ENCODE data around the gene PTH1R. TPM values are rescaled to one million over a fixed set of nuclear protein-coding genes. Genes with fewer than 3 reads are reported as not detected.

PTH1R gene
- total and polyA plus RNA-seq, 4 donors = 11.2 to 29.7 (median 19.9) TPM

GRCh38 chr3:46895204-46895660 is 17.7 kb downstream of the PTH1R start:
- no peak overlapping the region for H3K9ac ChIP-seq (ENCODE audit: insufficient read depth in 1 of 2, low read length in 2 of 2)
- no peaks in the 10 kb centered on the region for H3K9me3 ChIP-seq (ENCODE audit: control insufficient read depth in 4 of 4, insufficient read depth in 3 of 4, low read length in 3 of 4)
- H3K4me3 ChIP-seq = no peak overlapping the region
- H3K36me3 ChIP-seq (ENCODE audit: control insufficient read depth in 4 of 4, insufficient read depth in 4 of 4, low read length in 4 of 4) = peaks cover 0 to 3% (median 0%) of the 10 kb centered on the region in 4 donors
- 21 to 22% methylated on average over 5 of the region's 5 CpGs for WGBS, 2 donors
- H3K27me3 ChIP-seq (ENCODE audit: control insufficient read depth in 3 of 3, insufficient read depth in 3 of 3, low read length in 2 of 3) = peaks cover 0 to 4% (median 0%) of the 10 kb centered on the region in 3 donors
- H3K27ac ChIP-seq (ENCODE audit: low read depth in 1 of 2, low read length in 1 of 2) = no peak overlapping the region
- TF ChIP-seq CTCF (IDR thresholded peaks at IDR 0.05; ENCODE audit: control extremely low read depth, extremely low read depth) = peak; percentile 64
- DNase-seq = peak; percentile 58 to 69 (median 66)
- ATAC-seq (ENCODE audit: insufficient read depth, low FRiP score) = no peak
- peaks cover 0 to 48% (median 14%) of the 10 kb centered on the region in 5 donors for H3K4me1 ChIP-seq (ENCODE audit: control insufficient read depth in 5 of 5, insufficient read depth in 5 of 5, low read length in 5 of 5)

GRCh38 chr3:46895761-46896160 is 18.2 kb downstream of the PTH1R start:
- ATAC-seq (ENCODE audit: insufficient read depth, low FRiP score) = no peak
- Histone ChIP-seq H3K4me3 (no peak overlapping the region), H3K9me3 (ENCODE audit: control insufficient read depth in 4 of 4, insufficient read depth in 3 of 4, low read length in 3 of 4) (no peaks in the 10 kb centered on the region), H3K9ac (ENCODE audit: insufficient read depth in 1 of 2, low read length in 2 of 2) (no peak overlapping the region), H3K4me1 (ENCODE audit: control insufficient read depth in 5 of 5, insufficient read depth in 5 of 5, low read length in 5 of 5) (peaks cover 0 to 45% (median 13%) of the 10 kb centered on the region in 5 donors), H3K27me3 (ENCODE audit: control insufficient read depth in 3 of 3, insufficient read depth in 3 of 3, low read length in 2 of 3) (peaks cover 0 to 4% (median 0%) of the 10 kb centered on the region in 3 donors), H3K36me3 (ENCODE audit: control insufficient read depth in 4 of 4, insufficient read depth in 4 of 4, low read length in 4 of 4) (peaks cover 0 to 3% (median 2%) of the 10 kb centered on the region in 4 donors), H3K27ac (ENCODE audit: low read depth in 1 of 2, low read length in 1 of 2) (no peak overlapping the region)
- TF ChIP-seq CTCF (IDR thresholded peaks at IDR 0.05; ENCODE audit: control extremely low read depth, extremely low read depth) = no peak
- DNase-seq = no peak
- 83 to 95% methylated on average over 4 of the region's 4 CpGs for WGBS, 2 donors

- 74 to 82% methylated on average over 5 of the region's 5 CpGs for WGBS, 2 donors
- Histone ChIP-seq H3K4me3 (no peak overlapping the region), H3K36me3 (ENCODE audit: control insufficient read depth in 4 of 4, insufficient read depth in 4 of 4, low read length in 4 of 4) (peaks cover 0 to 4% (median 2%) of the 10 kb centered on the region in 4 donors), H3K27me3 (ENCODE audit: control insufficient read depth in 3 of 3, insufficient read depth in 3 of 3, low read length in 2 of 3) (peaks cover 0 to 4% (median 0%) of the 10 kb centered on the region in 3 donors), H3K9me3 (ENCODE audit: control insufficient read depth in 4 of 4, insufficient read depth in 3 of 4, low read length in 3 of 4) (no peaks in the 10 kb centered on the region), H3K4me1 (ENCODE audit: control insufficient read depth in 5 of 5, insufficient read depth in 5 of 5, low read length in 5 of 5) (peaks cover 0 to 38% (median 13%) of the 10 kb centered on the region in 5 donors), H3K27ac (ENCODE audit: low read depth in 1 of 2, low read length in 1 of 2) (no peak overlapping the region), H3K9ac (ENCODE audit: insufficient read depth in 1 of 2, low read length in 2 of 2) (no peak overlapping the region)
- ATAC-seq (ENCODE audit: insufficient read depth, low FRiP score) = no peak
- no peak for TF ChIP-seq CTCF (IDR thresholded peaks at IDR 0.05; ENCODE audit: control extremely low read depth, extremely low read depth)
- peak in 1 of 3 donors; percentile 1 for DNase-seq
Measured at GRCh38 chr3:46896386-46896785, 18.9 kb downstream of the PTH1R start.

- WGBS, 2 donors = 94 to 97% methylated on average over 2 of the region's 2 CpGs
- Histone ChIP-seq H3K4me1 (ENCODE audit: control insufficient read depth in 5 of 5, insufficient read depth in 5 of 5, low read length in 5 of 5) (peaks cover 0 to 32% (median 12%) of the 10 kb centered on the region in 5 donors), H3K9ac (ENCODE audit: insufficient read depth in 1 of 2, low read length in 2 of 2) (no peak overlapping the region), H3K36me3 (ENCODE audit: control insufficient read depth in 4 of 4, insufficient read depth in 4 of 4, low read length in 4 of 4) (peaks cover 0 to 6% (median 2%) of the 10 kb centered on the region in 4 donors), H3K27ac (ENCODE audit: low read depth in 1 of 2, low read length in 1 of 2) (no peak overlapping the region), H3K4me3 (no peak overlapping the region), H3K27me3 (ENCODE audit: control insufficient read depth in 3 of 3, insufficient read depth in 3 of 3, low read length in 2 of 3) (peaks cover 0 to 4% (median 0%) of the 10 kb centered on the region in 3 donors), H3K9me3 (ENCODE audit: control insufficient read depth in 4 of 4, insufficient read depth in 3 of 4, low read length in 3 of 4) (no peaks in the 10 kb centered on the region)
- TF ChIP-seq CTCF (IDR thresholded peaks at IDR 0.05; ENCODE audit: control extremely low read depth, extremely low read depth) = no peak
- no peak for ATAC-seq (ENCODE audit: insufficient read depth, low FRiP score)
- no peak for DNase-seq
Measured at GRCh38 chr3:46897031-46897430, 19.5 kb downstream of the PTH1R start.
